ENCODE data around the gene MRPL38. TPM values are rescaled to one million over a fixed set of nuclear protein-coding genes. Genes with fewer than 3 reads are reported as not detected.
"Not testable (repeated sequence)": the region's sequence is repeated elsewhere in the genome, so short reads cannot be mapped to it uniquely, and the experiment has no call there.

MRPL38 gene
- total RNA-seq, 2 donors from 2014 or later = 103 to 118 TPM

GRCh38 chr17:75854101-75854748 is 50.5 kb downstream of the MRPL38 start:
- 36 to 53% methylated on average over 6 to 7 of the region's 7 CpGs for WGBS, 2 experiments (ENCODE audit: insufficient coverage in 1 of 2, insufficient read length in 1 of 2)
- Mint-ChIP-seq H3K4me3 (no peak overlapping the region), H3K36me3 (ENCODE audit: low read depth) (peaks cover 19% of the 10 kb centered on the region), H3K4me1 (peaks cover 11% of the 10 kb centered on the region), H3K27me3 (ENCODE audit: insufficient read depth) (no peaks in the 10 kb centered on the region), H3K9me3 (no peaks in the 10 kb centered on the region), H3K27ac (no peak overlapping the region)
- Histone ChIP-seq H3K9ac (ENCODE audit: extremely low read depth, low read length, poor library complexity, severe bottlenecking) (peak overlapping the region; percentile 64), H3K4me1 (ENCODE audit: control insufficient read depth, insufficient read depth, low read length) (no peaks in the 10 kb centered on the region), H3K4me3 (ENCODE audit: low read length) (peak overlapping the region; percentile 88), H3K9me3 (ENCODE audit: control insufficient read depth, low read length) (no peaks in the 10 kb centered on the region), H3K36me3 (ENCODE audit: control insufficient read depth, insufficient read depth, low read length) (peaks cover 18% of the 10 kb centered on the region), H3K27me3 (ENCODE audit: control insufficient read depth, insufficient read depth, low read length, poor library complexity, severe bottlenecking) (no peaks in the 10 kb centered on the region), H3K27ac (ENCODE audit: low read depth, low read length) (no peak overlapping the region)
- TF ChIP-seq, protein P1, sequence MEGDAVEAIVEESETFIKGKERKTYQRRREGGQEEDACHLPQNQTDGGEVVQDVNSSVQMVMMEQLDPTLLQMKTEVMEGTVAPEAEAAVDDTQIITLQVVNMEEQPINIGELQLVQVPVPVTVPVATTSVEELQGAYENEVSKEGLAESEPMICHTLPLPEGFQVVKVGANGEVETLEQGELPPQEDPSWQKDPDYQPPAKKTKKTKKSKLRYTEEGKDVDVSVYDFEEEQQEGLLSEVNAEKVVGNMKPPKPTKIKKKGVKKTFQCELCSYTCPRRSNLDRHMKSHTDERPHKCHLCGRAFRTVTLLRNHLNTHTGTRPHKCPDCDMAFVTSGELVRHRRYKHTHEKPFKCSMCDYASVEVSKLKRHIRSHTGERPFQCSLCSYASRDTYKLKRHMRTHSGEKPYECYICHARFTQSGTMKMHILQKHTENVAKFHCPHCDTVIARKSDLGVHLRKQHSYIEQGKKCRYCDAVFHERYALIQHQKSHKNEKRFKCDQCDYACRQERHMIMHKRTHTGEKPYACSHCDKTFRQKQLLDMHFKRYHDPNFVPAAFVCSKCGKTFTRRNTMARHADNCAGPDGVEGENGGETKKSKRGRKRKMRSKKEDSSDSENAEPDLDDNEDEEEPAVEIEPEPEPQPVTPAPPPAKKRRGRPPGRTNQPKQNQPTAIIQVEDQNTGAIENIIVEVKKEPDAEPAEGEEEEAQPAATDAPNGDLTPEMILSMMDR (conservative IDR thresholded peaks at IDR 0.05) = no peak
- DNase-seq = peak; percentile 77

GRCh38 chr17:75853433-75853832 is 51.3 kb downstream of the MRPL38 start:
- H3K9me3 ChIP-seq (ENCODE audit: control insufficient read depth, low read length) = no peaks in the 10 kb centered on the region
- DNase-seq = peak; percentile 52
- H3K4me3 Mint-ChIP-seq = no peak overlapping the region
- H3K9ac ChIP-seq (ENCODE audit: extremely low read depth, low read length, poor library complexity, severe bottlenecking) = no peak overlapping the region
- H3K4me1 ChIP-seq (ENCODE audit: control insufficient read depth, insufficient read depth, low read length) = no peaks in the 10 kb centered on the region
- TF ChIP-seq, protein P1 (conservative IDR thresholded peaks at IDR 0.05) = no peak
- no peaks in the 10 kb centered on the region for H3K27me3 ChIP-seq (ENCODE audit: control insufficient read depth, insufficient read depth, low read length, poor library complexity, severe bottlenecking)
- H3K36me3 ChIP-seq (ENCODE audit: control insufficient read depth, insufficient read depth, low read length) = peaks cover 21% of the 10 kb centered on the region
- H3K27ac Mint-ChIP-seq = peak overlapping the region; percentile 58
- peaks cover 11% of the 10 kb centered on the region for H3K4me1 Mint-ChIP-seq
- H3K4me3 ChIP-seq (ENCODE audit: low read length) = no peak overlapping the region
- no peaks in the 10 kb centered on the region for H3K9me3 Mint-ChIP-seq
- no peak overlapping the region for H3K27ac ChIP-seq (ENCODE audit: low read depth, low read length)
- WGBS, 2 experiments (ENCODE audit: insufficient coverage in 1 of 2, insufficient read length in 1 of 2) = 90 to 100% methylated on average over 3 to 6 of the region's 7 CpGs
- peaks cover 21% of the 10 kb centered on the region for H3K36me3 Mint-ChIP-seq (ENCODE audit: low read depth)
- no peaks in the 10 kb centered on the region for H3K27me3 Mint-ChIP-seq (ENCODE audit: insufficient read depth)

DNA sequence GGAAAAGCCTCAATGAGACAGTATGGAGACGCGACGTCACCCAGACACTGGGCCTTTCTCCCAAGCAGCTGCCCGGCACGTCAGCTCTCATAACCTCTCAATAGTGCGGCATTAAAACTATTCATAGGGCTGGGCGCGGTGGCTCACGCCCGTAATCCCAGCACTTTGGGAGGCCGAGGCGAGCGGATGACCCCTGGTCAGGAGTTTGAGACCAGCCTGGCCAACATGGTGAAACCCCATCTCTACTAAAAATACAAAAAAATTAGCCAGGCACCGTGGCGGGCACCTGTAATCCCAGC is 53.0 kb downstream of the MRPL38 start:
- not testable (repeated sequence) for H3K4me3 Mint-ChIP-seq; DNase-seq; H3K9me3 ChIP-seq (ENCODE audit: control insufficient read depth, low read length); H3K27me3 Mint-ChIP-seq (ENCODE audit: insufficient read depth); H3K9ac ChIP-seq (ENCODE audit: extremely low read depth, low read length, poor library complexity, severe bottlenecking); H3K4me3 ChIP-seq (ENCODE audit: low read length); H3K9me3 Mint-ChIP-seq; H3K27ac Mint-ChIP-seq; H3K27me3 ChIP-seq (ENCODE audit: control insufficient read depth, insufficient read depth, low read length, poor library complexity, severe bottlenecking); H3K4me1 ChIP-seq (ENCODE audit: control insufficient read depth, insufficient read depth, low read length); H3K27ac ChIP-seq (ENCODE audit: low read depth, low read length)
- Mint-ChIP-seq H3K36me3 (ENCODE audit: low read depth) (peaks cover 38% of the 10 kb centered on the region), H3K4me1 (peaks cover 12% of the 10 kb centered on the region)
- 93 to 94% methylated on average over 11 to 15 of the region's 15 CpGs for WGBS, 2 experiments (ENCODE audit: insufficient coverage in 1 of 2, insufficient read length in 1 of 2)
- H3K36me3 ChIP-seq (ENCODE audit: control insufficient read depth, insufficient read depth, low read length) = peaks cover 37% of the 10 kb centered on the region

Data from endodermal cell (in vitro differentiated cells).